Measurements from ENCODE around the gene S100A13.

DNA sequence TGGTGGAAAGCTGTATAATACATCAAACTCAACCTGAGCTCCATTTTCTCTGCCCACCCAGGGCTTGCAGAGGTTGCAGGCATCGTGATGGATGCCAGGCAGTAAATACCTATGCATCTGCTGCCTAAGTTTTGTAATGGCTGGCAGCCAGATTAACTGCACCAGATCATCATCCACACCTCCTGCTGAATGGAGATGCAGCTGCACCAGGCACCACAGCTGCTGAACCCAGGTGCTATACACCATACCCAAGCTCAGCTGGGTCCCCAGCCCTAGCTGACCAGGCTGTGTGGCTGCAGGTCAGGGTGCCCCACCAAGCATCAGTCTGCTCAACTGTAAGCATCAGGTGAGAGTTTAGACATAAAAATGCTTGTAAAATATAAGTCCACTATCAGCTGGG is 24.5 kb upstream of the S100A13 start:
- TF ChIP-seq CTCF (IDR thresholded peaks at IDR 0.05) (no peak), POLR2A (IDR thresholded peaks at IDR 0.05) (no peak)

Measured in right lobe of liver (tissue), 4 donors.